Measurements from ENCODE around the gene MOB3B.
"Not testable (repeated sequence)": the region's sequence is repeated elsewhere in the genome, so short reads cannot be mapped to it uniquely, and the experiment has no call there.

The MOB3B gene

DNA sequence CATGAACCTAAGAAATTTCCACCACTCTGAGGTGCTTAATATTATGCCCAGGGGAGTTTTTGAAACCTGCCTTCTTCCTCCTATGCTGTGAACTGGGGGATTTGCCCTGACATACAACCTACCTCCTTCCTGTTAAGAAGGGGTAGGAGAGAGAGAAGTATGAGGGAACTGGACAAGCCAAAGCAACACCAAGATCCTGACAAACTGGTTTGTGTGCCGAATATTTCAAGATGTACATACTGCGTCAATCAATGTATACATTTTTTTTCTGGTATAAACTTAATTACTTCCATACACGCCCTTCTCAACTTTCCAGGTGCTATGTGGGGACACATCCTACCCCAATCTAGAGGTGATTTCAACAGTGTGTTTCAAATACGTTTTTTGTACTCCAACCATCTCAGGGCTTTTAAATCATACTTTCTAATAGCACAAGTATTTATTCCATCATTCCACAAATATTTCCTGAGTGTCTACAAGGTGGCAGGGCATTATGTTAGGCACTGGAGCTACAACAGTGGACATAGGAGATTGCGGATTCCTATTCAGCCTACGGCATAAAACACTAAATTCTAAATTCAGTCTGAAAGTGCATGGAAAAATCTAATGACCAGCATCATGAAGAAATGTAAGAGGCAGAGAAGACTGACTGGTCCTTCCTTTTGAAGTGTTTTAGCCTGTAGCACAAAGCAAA is 75.6 kb downstream of the MOB3B start:
- in situ Hi-C loops (cut with MboI; ENCODE audit: low sequenced_read_pairs, unreplicated experiment): no loop called here
- DNase-seq (ENCODE audit: low spot score): no peak
- TF ChIP-seq, protein P1, sequence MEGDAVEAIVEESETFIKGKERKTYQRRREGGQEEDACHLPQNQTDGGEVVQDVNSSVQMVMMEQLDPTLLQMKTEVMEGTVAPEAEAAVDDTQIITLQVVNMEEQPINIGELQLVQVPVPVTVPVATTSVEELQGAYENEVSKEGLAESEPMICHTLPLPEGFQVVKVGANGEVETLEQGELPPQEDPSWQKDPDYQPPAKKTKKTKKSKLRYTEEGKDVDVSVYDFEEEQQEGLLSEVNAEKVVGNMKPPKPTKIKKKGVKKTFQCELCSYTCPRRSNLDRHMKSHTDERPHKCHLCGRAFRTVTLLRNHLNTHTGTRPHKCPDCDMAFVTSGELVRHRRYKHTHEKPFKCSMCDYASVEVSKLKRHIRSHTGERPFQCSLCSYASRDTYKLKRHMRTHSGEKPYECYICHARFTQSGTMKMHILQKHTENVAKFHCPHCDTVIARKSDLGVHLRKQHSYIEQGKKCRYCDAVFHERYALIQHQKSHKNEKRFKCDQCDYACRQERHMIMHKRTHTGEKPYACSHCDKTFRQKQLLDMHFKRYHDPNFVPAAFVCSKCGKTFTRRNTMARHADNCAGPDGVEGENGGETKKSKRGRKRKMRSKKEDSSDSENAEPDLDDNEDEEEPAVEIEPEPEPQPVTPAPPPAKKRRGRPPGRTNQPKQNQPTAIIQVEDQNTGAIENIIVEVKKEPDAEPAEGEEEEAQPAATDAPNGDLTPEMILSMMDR (IDR thresholded peaks at IDR 0.05; ENCODE audit: borderline replicate concordance, control extremely low read depth, extremely low read depth, insufficient read depth, missing control alignments): no peak

DNA sequence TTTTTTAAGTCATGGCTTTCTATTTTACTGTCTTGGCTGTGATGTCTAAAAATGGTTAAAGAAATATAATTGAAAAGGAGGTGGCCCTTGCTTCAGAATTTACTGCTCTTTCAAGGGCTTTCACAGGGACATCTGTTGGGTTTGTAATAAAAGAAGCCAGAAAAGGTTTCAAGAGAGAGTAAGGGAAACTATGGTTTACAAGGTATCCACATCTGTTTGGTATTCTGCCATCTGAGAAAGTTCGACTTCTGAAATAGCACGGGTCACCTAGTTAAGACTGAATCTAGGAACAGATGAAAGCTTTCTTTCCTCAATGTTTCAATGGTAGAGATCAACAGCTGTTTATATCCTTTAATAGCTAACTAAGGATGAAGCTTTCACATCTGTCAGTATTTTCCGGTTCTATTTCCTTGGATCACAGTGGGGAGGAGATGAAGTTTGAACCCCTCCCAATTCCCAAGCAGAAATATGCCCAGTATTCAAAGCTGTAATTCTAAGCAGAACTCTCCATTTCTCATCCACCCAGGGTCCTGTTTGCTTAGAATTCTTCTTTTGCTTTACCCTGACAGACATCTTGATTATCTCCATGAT is 78.3 kb downstream of the MOB3B start:
- in situ Hi-C loops (cut with MboI; ENCODE audit: low sequenced_read_pairs, unreplicated experiment): no loop called here
- no peak for DNase-seq (ENCODE audit: low spot score)
- TF ChIP-seq, protein P1 (IDR thresholded peaks at IDR 0.05; ENCODE audit: borderline replicate concordance, control extremely low read depth, extremely low read depth, insufficient read depth, missing control alignments): no peak

DNA sequence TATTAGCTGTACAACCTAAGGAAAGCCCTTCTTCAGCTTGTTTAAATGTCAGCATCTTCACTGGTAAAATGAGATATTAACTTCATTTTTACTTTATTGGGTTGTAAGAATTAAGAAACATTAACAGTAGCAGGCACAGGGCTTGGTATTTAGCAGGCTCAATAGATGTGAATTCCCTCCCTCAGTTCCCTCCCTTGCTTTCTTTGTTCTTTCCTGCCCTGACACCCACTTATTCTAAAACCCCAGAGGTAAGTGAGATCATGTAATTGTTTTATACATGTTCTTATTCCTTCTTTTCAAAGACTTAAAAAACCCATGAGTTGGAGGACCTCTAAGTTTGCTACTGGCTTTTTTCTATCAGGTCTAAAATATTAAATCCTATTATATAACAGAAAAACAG is 78.9 kb downstream of the MOB3B start:
- in situ Hi-C loops (cut with MboI; ENCODE audit: low sequenced_read_pairs, unreplicated experiment): no loop called here
- TF ChIP-seq, protein P1 (IDR thresholded peaks at IDR 0.05; ENCODE audit: borderline replicate concordance, control extremely low read depth, extremely low read depth, insufficient read depth, missing control alignments): no peak
- no peak for DNase-seq (ENCODE audit: low spot score)

GRCh38 chr9:27448356-27448755 is 81.3 kb downstream of the MOB3B start:
- DNase-seq (ENCODE audit: low spot score); in situ Hi-C loops (cut with MboI; ENCODE audit: low sequenced_read_pairs, unreplicated experiment): not testable (repeated sequence)

DNA sequence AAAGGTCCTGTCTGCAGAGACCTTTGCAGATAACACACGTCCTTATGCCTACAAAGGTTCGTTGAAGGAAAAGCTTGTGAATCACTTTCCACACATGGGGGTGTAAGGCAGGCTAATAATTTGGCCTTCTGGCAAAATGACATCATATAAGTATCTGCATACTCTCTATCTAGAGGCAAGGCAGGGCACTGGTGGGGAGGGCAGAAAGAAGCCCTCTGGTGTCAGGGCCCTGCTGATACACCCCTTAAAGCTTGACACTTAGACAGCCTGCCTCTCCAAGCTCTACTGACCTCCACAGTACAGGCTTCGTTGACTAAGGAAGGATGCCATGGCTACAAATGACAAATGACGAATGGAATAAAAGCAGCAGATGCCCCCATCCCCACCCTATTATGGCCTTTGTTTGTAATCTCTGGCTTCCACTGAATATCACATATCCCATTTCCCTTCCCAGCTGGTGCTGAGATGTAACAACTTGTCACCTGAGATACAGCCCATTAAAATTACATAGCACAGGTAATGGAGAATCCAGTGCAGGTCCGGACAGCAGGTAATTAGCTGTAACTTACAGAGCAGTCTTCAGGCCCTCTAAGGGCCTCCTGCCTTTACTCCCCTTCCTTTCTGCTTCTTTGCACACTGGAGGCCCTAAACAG is 82.5 kb downstream of the MOB3B start:
- in situ Hi-C loops (cut with MboI; ENCODE audit: low sequenced_read_pairs, unreplicated experiment): no loop called here
- DNase-seq (ENCODE audit: low spot score): no peak
- TF ChIP-seq, protein P1 (IDR thresholded peaks at IDR 0.05; ENCODE audit: borderline replicate concordance, control extremely low read depth, extremely low read depth, insufficient read depth, missing control alignments): no peak

DNA sequence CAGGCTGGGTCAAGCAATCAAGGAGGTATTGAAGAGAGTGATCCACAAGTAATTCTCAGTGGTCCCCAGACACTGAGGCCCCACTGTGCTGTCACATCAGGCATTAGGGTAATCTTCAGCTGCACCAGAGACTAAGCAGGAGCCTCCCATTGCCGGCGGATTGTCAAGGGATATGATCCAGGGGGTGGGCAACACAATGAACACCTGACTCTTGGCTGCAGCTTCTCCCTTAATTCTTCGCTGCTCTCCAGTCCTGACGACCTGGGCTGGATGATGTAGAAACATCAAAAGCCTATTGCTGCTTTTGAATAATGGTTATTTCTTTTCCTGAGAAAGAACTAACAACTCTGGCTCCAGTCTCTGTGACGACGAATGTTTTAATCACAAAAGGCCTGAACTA is 83.9 kb downstream of the MOB3B start:
- DNase-seq (ENCODE audit: low spot score): no peak
- in situ Hi-C loops (cut with MboI; ENCODE audit: low sequenced_read_pairs, unreplicated experiment): no loop called here
- TF ChIP-seq, protein P1 (IDR thresholded peaks at IDR 0.05; ENCODE audit: borderline replicate concordance, control extremely low read depth, extremely low read depth, insufficient read depth, missing control alignments): no peak

DNA sequence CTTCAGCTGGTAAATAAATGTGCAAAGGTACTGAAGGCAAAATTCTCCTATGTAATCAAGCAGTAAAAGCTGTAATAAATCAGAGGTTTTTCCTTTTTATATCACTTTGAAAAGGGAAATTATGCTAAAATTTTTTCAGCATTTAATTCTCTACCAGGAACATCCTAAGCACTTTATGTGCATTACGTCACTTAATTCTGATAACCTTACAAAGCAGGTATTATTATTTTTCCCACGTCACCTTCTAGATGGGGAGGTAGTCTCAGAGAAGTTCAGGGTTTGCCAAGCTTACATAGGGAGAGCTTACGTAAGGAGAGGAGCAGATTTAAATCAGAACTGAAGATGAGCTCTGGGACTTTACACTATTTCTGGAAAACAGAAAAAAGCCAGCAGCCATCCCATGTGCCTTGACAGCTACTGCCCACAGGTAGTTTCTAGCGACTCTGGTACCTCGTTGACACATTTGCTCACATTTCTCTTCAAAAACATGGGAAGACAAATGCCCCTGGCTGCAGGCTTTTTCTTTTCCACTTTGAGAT is 84.5 kb downstream of the MOB3B start:
- TF ChIP-seq, protein P1 (IDR thresholded peaks at IDR 0.05; ENCODE audit: borderline replicate concordance, control extremely low read depth, extremely low read depth, insufficient read depth, missing control alignments): no peak
- DNase-seq (ENCODE audit: low spot score): no peak
- in situ Hi-C loops (cut with MboI; ENCODE audit: low sequenced_read_pairs, unreplicated experiment): no loop called here
